SJCRH30 (cell line): ENCODE data around the gene PGC. TPM values are rescaled to one million over a fixed set of nuclear protein-coding genes. Genes with fewer than 3 reads are reported as not detected.

ENCODE experiments used
- DNase-seq, 2 experiments: peaks; one replicate each; pipeline ENCODE4 v3.0.0-alpha.2; 2015 to 2020
- H3K27ac ChIP-seq: fragments of 250-450 bp; sonication (Bioruptor Pico); 2 replicates; pipeline ENCODE4 v1.5.1; 2020; ENCODE audit warnings: mild to moderate bottlenecking, moderate library complexity
- H3K27me3 ChIP-seq: fragments of 250-450 bp; sonication (Bioruptor Pico); 2 replicates; pipeline ENCODE4 v1.5.1; 2020; ENCODE audit warnings: mild to moderate bottlenecking, moderate library complexity
- H3K36me3 ChIP-seq: fragments of 250-450 bp; sonication (Bioruptor Pico); 2 replicates; pipeline ENCODE4 v1.5.1; 2020; ENCODE audit warnings: mild to moderate bottlenecking, moderate library complexity
- H3K4me1 ChIP-seq: fragments of 250-450 bp; sonication (Bioruptor Pico); 2 replicates; pipeline ENCODE4 v1.5.1; 2020; ENCODE audit warnings: mild to moderate bottlenecking, moderate library complexity
- H3K4me3 ChIP-seq: fragments of 250-450 bp; sonication (Bioruptor Pico); 2 replicates; pipeline ENCODE4 v1.5.1; 2020; ENCODE audit warnings: mild to moderate bottlenecking, moderate library complexity
- H3K9me3 ChIP-seq: fragments of 250-450 bp; sonication (Bioruptor Pico); replicated peaks from 2 replicates; pipeline ENCODE4 v1.5.1; 2020; ENCODE audit warnings: mild to moderate bottlenecking, moderate library complexity
- total RNA-seq: library from RNA; depleted of rRNA; stranded (reverse); fragments of >200 nt; shearing (Covaris generic); gene quantifications from 2 replicates; pipeline ENCODE4 v1.2.3, GENCODE V29; 2014

PGC gene
- total RNA-seq, 1 experiment from 2014 or later: not detected

- H3K27me3 ChIP-seq: no peaks in the 10 kb centered on the region
- H3K36me3 ChIP-seq: no peaks in the 10 kb centered on the region
- H3K4me3 ChIP-seq: peak overlapping the region; percentile 8
- no peaks in the 10 kb centered on the region for H3K9me3 ChIP-seq
- H3K4me1 ChIP-seq: peaks cover 17% of the 10 kb centered on the region
- peak overlapping the region; percentile 27 for H3K27ac ChIP-seq
- peak; percentile 56 to 71 for DNase-seq
These were observed 49.1 kb downstream of the PGC start for GRCh38 chr6:41697861-41698781.

DNA sequence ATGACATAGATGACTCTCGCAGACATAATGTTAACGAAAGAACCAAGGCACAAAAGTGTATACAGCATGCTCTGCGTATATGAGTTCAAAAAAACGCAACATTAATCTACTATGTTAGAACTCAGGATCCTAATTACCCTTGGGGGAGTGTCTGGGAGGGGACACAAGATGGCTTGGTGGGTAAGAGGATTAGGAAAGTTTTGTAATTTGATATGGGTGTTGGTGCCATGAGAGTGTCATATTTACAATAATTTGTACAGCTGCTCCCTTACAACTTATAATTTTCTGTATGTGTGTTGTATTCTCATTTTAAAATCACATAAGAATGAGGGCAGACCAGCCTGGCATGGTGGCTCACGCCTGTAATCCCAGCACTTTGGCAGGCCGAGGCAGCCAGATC, 50.4 kb downstream of the PGC start:
- H3K27ac ChIP-seq: no peak overlapping the region
- no peaks in the 10 kb centered on the region for H3K9me3 ChIP-seq
- no peaks in the 10 kb centered on the region for H3K27me3 ChIP-seq
- H3K4me3 ChIP-seq: no peak overlapping the region
- DNase-seq: no peak
- H3K4me1 ChIP-seq: peaks cover 17% of the 10 kb centered on the region
- H3K36me3 ChIP-seq: no peaks in the 10 kb centered on the region

GRCh38 chr6:41695825-41696224, 51.4 kb downstream of the PGC start:
- H3K9me3 ChIP-seq: no peaks in the 10 kb centered on the region
- no peaks in the 10 kb centered on the region for H3K27me3 ChIP-seq
- H3K4me1 ChIP-seq: peaks cover 17% of the 10 kb centered on the region
- no peak for DNase-seq
- no peaks in the 10 kb centered on the region for H3K36me3 ChIP-seq
- H3K27ac ChIP-seq: no peak overlapping the region
- no peak overlapping the region for H3K4me3 ChIP-seq

GRCh38 chr6:41694815-41695526, 52.2 kb downstream of the PGC start:
- Histone ChIP-seq H3K36me3 (no peaks in the 10 kb centered on the region), H3K27me3 (no peaks in the 10 kb centered on the region), H3K9me3 (no peaks in the 10 kb centered on the region), H3K4me3 (no peak overlapping the region), H3K27ac (no peak overlapping the region), H3K4me1 (peaks cover 17% of the 10 kb centered on the region)
- no peak for DNase-seq

GRCh38 chr6:41693281-41694240, 53.6 kb downstream of the PGC start:
- Histone ChIP-seq H3K9me3 (no peaks in the 10 kb centered on the region), H3K4me1 (peaks cover 12% of the 10 kb centered on the region), H3K4me3 (no peak overlapping the region), H3K36me3 (no peaks in the 10 kb centered on the region), H3K27me3 (no peaks in the 10 kb centered on the region), H3K27ac (no peak overlapping the region)
- no peak for DNase-seq

GRCh38 chr6:41692730-41693129, 54.5 kb downstream of the PGC start:
- no peak for DNase-seq
- Histone ChIP-seq H3K36me3 (no peaks in the 10 kb centered on the region), H3K4me1 (peaks cover 4% of the 10 kb centered on the region), H3K27me3 (no peaks in the 10 kb centered on the region), H3K27ac (no peak overlapping the region), H3K9me3 (no peaks in the 10 kb centered on the region), H3K4me3 (no peak overlapping the region)

- no peak for DNase-seq
- no peaks in the 10 kb centered on the region for H3K4me1 ChIP-seq
- no peak overlapping the region for H3K4me3 ChIP-seq
- H3K27ac ChIP-seq: no peak overlapping the region
- no peaks in the 10 kb centered on the region for H3K27me3 ChIP-seq
- H3K36me3 ChIP-seq: no peaks in the 10 kb centered on the region
- no peaks in the 10 kb centered on the region for H3K9me3 ChIP-seq
These were observed 55.0 kb downstream of the PGC start for GRCh38 chr6:41692080-41692675.

DNA sequence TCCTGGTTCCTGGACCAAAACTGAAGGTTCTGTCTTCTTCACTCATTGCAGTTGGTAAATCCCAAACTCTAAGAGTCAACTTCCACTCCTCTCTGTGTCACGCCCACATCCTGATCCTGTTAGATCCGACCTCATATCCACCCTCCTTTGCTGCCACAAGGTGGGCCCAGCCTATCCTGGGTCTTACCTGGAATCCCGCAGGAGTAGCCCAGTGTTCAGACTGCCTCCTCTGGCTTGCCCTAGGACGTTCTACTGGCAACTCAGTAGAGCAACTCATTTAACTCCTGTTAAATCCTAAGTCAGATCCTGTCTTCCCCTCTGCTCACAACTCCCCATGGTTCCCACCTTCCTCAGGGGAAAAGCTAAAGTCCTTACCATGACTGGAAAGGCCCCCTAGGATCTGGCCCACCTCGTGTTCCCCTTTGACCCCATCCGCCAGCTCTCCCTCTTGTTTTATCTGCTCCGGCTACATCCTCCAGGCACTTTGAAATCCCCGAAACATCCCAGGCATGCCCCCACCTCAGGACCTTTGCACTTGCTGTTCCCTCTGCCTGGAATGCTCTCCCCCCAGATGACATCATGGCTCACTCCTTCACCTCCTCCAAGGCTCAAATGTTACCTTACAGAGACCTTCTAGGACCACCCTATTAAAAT, 55.6 kb downstream of the PGC start:
- Histone ChIP-seq H3K9me3 (no peaks in the 10 kb centered on the region), H3K27me3 (no peaks in the 10 kb centered on the region), H3K4me3 (no peak overlapping the region), H3K4me1 (no peaks in the 10 kb centered on the region), H3K27ac (no peak overlapping the region), H3K36me3 (no peaks in the 10 kb centered on the region)
- no peak for DNase-seq

GRCh38 chr6:41690541-41691330, 56.5 kb downstream of the PGC start:
- no peak overlapping the region for H3K27ac ChIP-seq
- no peaks in the 10 kb centered on the region for H3K9me3 ChIP-seq
- H3K27me3 ChIP-seq: no peaks in the 10 kb centered on the region
- no peak overlapping the region for H3K4me3 ChIP-seq
- no peaks in the 10 kb centered on the region for H3K36me3 ChIP-seq
- no peaks in the 10 kb centered on the region for H3K4me1 ChIP-seq
- no peak for DNase-seq

DNA sequence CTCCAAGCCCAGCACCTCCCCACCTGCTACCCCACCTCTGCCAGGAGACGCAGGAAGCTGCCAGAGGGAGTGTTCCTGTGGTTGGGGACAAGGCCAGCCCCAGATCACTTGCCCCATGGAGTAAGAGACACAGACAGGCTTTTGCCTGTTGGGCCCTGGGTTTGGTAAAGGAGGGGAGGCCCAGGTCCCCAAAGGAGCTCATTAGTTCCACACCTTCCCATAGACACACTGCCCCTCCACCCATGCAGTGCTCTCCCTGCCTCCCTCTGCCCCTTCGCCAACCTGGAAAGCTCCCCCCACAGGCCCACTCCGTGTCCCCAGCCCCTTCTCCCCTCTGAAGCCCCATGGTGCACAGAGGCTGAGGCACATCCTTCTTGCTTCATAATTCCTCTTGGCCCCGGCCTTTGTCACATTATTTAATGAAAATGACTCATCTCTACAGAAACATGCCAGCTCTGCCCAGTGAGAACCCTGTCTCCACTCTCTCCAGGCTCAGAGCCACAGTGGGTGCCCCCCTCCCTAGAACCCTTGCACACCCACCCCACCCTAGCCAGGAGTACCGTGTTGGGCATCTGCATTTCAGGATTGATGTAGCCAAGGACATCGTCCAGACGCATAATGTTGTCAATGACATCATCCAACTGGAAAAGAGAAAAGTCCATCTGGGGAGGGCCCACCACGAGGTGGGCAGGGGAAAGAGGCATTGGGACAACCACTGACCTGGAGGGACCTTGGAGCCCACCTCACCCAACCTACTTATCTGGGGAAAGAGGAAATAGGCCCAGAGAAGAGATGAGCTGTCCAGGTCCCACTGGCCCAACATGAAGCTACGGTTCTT, 57.8 kb downstream of the PGC start:
- DNase-seq: no peak
- Histone ChIP-seq H3K27me3 (no peaks in the 10 kb centered on the region), H3K4me1 (no peaks in the 10 kb centered on the region), H3K9me3 (no peaks in the 10 kb centered on the region), H3K36me3 (no peaks in the 10 kb centered on the region), H3K27ac (no peak overlapping the region), H3K4me3 (no peak overlapping the region)

GRCh38 chr6:41688256-41688965, 58.8 kb downstream of the PGC start:
- Histone ChIP-seq H3K27ac (no peak overlapping the region), H3K36me3 (no peaks in the 10 kb centered on the region), H3K4me1 (no peaks in the 10 kb centered on the region), H3K4me3 (no peak overlapping the region), H3K27me3 (no peaks in the 10 kb centered on the region), H3K9me3 (no peaks in the 10 kb centered on the region)
- no peak for DNase-seq

DNA sequence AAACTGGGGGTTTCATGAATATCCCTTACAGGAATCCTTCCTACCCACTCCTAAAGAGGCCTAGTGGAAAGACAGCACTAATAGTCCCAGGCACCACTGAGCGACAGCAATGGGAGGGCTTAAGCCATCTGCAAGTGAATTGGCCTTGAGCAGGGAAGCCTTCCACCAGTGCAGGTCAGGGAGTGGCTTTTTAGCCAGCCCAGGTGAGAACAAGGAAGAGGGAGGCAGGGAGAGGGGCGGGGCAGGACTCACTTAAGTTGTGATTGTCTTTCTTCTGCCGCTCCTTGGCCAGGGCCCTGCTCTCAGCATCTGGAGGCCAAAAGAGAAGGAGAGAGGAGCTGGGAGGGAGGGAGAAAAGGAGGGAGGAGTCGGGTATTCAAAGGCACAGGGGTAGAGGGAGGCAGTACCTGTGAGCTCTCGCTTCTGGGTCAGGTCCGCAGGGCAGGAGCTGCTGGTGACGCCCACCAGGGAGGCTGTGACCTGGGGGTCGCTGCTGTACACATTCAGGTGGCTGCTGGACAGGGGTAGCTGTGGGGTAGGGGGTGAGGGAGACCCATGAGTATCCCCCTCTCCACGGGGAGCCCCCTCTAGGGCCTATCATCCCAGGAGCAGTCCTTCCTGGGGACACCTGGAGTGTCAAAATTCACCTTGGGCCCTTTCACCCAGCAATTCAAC, 59.6 kb downstream of the PGC start:
- Histone ChIP-seq H3K4me1 (no peaks in the 10 kb centered on the region), H3K27ac (no peak overlapping the region), H3K36me3 (no peaks in the 10 kb centered on the region), H3K4me3 (no peak overlapping the region), H3K9me3 (no peaks in the 10 kb centered on the region), H3K27me3 (no peaks in the 10 kb centered on the region)
- no peak for DNase-seq
